SK-N-MC (cell line): Measurements from ENCODE around the gene SECTM1.
A peak's percentile ranks its signal among the peaks of the same experiment; 100 is the strongest.
"Not testable (repeated sequence)": the region's sequence is repeated elsewhere in the genome, so short reads cannot be mapped to it uniquely, and the experiment has no call there.

Source experiments
- DNase-seq: peaks from one replicate; pipeline ENCODE4 v3.0.0-alpha.2; 2011; ENCODE audit warnings: low read depth, low spot score
- H3K27ac ChIP-seq: fragments of 200-600 bp; sonication (generic); 2 replicates; pipeline ENCODE4 v1.5.1; 2016; ENCODE audit warnings: mixed run types
- H3K36me3 ChIP-seq: fragments of 200-600 bp; sonication (generic); 2 replicates; pipeline ENCODE4 v1.6.1; 2017; ENCODE audit warnings: antibody characterized with exemption, low read length, mixed read lengths; ENCODE audit not compliant: insufficient read depth
- H3K4me3 ChIP-seq: fragments of 200-600 bp; sonication (generic); 2 replicates; pipeline ENCODE4 v1.5.1; 2016
- H3K9ac ChIP-seq: fragments of 200-600 bp; sonication (generic); 2 replicates; pipeline ENCODE4 v1.8.0; 2017; ENCODE audit warnings: mixed run types, mixed read lengths; ENCODE audit not compliant: insufficient read length
- H3K9me3 ChIP-seq: fragments of 200-600 bp; sonication (generic); 2 replicates; pipeline ENCODE4 v1.6.1; 2017; ENCODE audit warnings: low read depth, mild to moderate bottlenecking, antibody characterized with exemption, low read length, moderate library complexity, mixed read lengths
- EZH2 ChIP-seq: fragments of 200-600 bp; sonication (generic); IDR thresholded peaks from one replicate; pipeline ENCODE4 v1.6.1; 2017; ENCODE audit warnings: antibody characterized with exemption
- FOXP2 ChIP-seq: optimal IDR thresholded peaks from 2 replicates; pipeline ENCODE3; 2011; ENCODE audit warnings: mild to moderate bottlenecking, moderate library complexity; ENCODE audit not compliant: insufficient read depth; ENCODE audit errors: extremely low read length, control extremely low read depth
- POLR2AphosphoS5 ChIP-seq: IDR thresholded peaks from 2 replicates; pipeline ENCODE4 v1.6.1; 2012; ENCODE audit warnings: mild to moderate bottlenecking, low read depth, low read length, borderline replicate concordance

Gene SECTM1

GRCh38 chr17:82376042-82376730 lies 42.6 kb upstream of the SECTM1 start:
- TF ChIP-seq FOXP2 = no peak
- TF ChIP-seq POLR2AphosphoS5 = no peak
- TF ChIP-seq EZH2 = no peak
- H3K36me3 ChIP-seq = no peaks in the 10 kb centered on the region
- no peak overlapping the region for H3K9ac ChIP-seq
- H3K4me3 ChIP-seq = no peak overlapping the region
- H3K27ac ChIP-seq = no peak overlapping the region
- no peaks in the 10 kb centered on the region for H3K9me3 ChIP-seq
- DNase-seq = no peak

GRCh38 chr17:82375359-82376041 lies 41.9 kb upstream of the SECTM1 start:
- TF ChIP-seq POLR2AphosphoS5 (no peak), FOXP2 (no peak)
- no peak for DNase-seq
- no peak overlapping the region for H3K9ac ChIP-seq
- H3K27ac ChIP-seq = no peak overlapping the region
- no peaks in the 10 kb centered on the region for H3K9me3 ChIP-seq
- H3K4me3 ChIP-seq = no peak overlapping the region
- H3K36me3 ChIP-seq = no peaks in the 10 kb centered on the region

- no peaks in the 10 kb centered on the region for H3K36me3 ChIP-seq
- H3K9ac ChIP-seq = no peak overlapping the region
- no peak overlapping the region for H3K27ac ChIP-seq
- H3K9me3 ChIP-seq = no peaks in the 10 kb centered on the region
- DNase-seq = no peak
- TF ChIP-seq EZH2 (no peak), FOXP2 (no peak), POLR2AphosphoS5 (no peak)
- H3K4me3 ChIP-seq = no peak overlapping the region
These were observed 41.2 kb upstream of the SECTM1 start for GRCh38 chr17:82374626-82375331.

GRCh38 chr17:82373731-82374625 lies 40.4 kb upstream of the SECTM1 start:
- H3K9ac ChIP-seq = no peak overlapping the region
- no peak for DNase-seq
- H3K27ac ChIP-seq = peak overlapping the region; percentile 3; the same call in 1 of the 2 replicates
- no peak overlapping the region for H3K4me3 ChIP-seq
- TF ChIP-seq POLR2AphosphoS5 (no peak), FOXP2 (no peak), EZH2 (no peak)
- H3K36me3 ChIP-seq = no peaks in the 10 kb centered on the region
- no peaks in the 10 kb centered on the region for H3K9me3 ChIP-seq

- not testable (repeated sequence) for DNase-seq, H3K4me3 ChIP-seq, H3K9me3 ChIP-seq, H3K9ac ChIP-seq, H3K36me3 ChIP-seq
- peak overlapping the region; percentile 3; the same call in 1 of the 2 replicates for H3K27ac ChIP-seq
These were observed 39.5 kb upstream of the SECTM1 start for GRCh38 chr17:82373072-82373452.

GRCh38 chr17:82372249-82373071 lies 38.9 kb upstream of the SECTM1 start:
- H3K9ac ChIP-seq = no peak overlapping the region

GRCh38 chr17:82371333-82372248 lies 38.0 kb upstream of the SECTM1 start, which contains the start of gene UTS2R:
Gene UTS2R (plus strand): TSS chr17:82371765. CDS start chr17:82374325, 2,560 bp downstream.
- Histone ChIP-seq H3K4me3 (no peak within 1 kb of the TSS), H3K27ac (no peak within 1 kb of the TSS), H3K9ac (no peak within 1 kb of the TSS), H3K9me3 (no peaks in the 10 kb centered on the region), H3K36me3 (no peaks in the 10 kb centered on the region)
- TF ChIP-seq EZH2 (no peak), FOXP2 (no peak), POLR2AphosphoS5 (no peak)
- no peak for DNase-seq

More at GRCh38 chr17:82372249-82373071, 38.9 kb upstream of the SECTM1 start:
- TF ChIP-seq EZH2 = no peak
- no peak for TF ChIP-seq POLR2AphosphoS5
- TF ChIP-seq FOXP2 = no peak
- no peak overlapping the region for H3K27ac ChIP-seq
- no peaks in the 10 kb centered on the region for H3K36me3 ChIP-seq
- no peak overlapping the region for H3K4me3 ChIP-seq
- no peak for DNase-seq
- no peaks in the 10 kb centered on the region for H3K9me3 ChIP-seq
